ENCODE data around the gene CSRNP3.
"Not testable (repeated sequence)": the region's sequence is repeated elsewhere in the genome, so short reads cannot be mapped to it uniquely, and the experiment has no call there.

Gene CSRNP3

GRCh38 chr2:165634855-165635254 is 165.4 kb downstream of the CSRNP3 start:
- DNase-seq = no peak
- ATAC-seq = no peak

GRCh38 chr2:165635532-165635931 is 166.0 kb downstream of the CSRNP3 start:
- ATAC-seq (no peak), DNase-seq (no peak)

DNA sequence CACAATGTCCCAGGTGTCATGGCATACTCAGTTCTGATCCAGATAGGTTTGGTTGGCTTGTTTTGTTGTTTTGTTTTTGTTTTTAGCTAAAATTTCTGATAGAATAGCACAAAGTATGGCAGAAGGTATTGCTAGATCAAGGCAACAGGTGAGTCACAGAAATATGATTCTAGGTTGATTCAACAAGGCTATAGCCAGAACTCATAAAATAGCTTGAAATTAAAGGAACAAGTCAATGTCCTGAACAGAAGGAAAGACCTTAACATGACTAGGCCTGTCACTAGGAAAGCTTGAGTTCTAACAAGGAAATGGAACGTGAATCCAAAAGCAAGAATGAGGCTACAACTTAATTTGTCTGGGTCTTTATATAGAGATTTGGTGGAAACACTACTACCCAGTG is 167.5 kb downstream of the CSRNP3 start:
- DNase-seq (no peak), ATAC-seq (no peak)

- no peak for ATAC-seq
- no peak for DNase-seq
Measured at GRCh38 chr2:165637396-165637795, 167.9 kb downstream of the CSRNP3 start.

GRCh38 chr2:165639504-165639903 is 170.0 kb downstream of the CSRNP3 start:
- ATAC-seq = no peak

DNA sequence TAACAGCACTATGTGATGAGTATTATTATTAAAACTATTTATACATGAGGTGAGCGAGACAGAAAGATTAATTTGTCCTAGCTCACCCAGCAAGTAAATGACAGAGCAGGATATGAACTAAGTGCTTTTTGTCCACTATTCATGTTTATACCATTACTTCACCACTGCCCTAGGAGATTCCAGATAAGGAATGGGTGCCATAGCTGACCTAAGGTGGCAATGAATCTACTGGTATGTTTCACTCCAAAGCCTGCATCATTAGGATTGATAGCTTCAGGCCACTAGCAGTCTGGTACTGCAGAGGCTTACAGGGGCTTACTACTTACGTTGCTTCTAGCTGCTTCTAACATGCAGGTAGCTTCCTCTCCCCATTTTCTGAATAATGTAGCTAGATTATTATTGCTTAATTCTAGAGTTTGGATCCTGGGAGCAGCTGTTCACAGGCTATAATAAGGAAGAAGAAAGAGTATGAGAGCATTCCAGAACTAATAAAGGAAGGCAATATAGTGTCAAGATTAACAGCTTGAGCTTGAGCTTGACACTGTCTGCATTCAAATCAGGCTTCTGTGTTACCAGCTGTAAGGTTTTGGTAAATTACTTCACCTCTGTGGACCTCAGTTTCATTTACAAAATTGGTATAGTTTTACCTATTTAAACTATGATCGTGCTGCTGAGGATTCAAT is 170.9 kb downstream of the CSRNP3 start:
- no peak for ATAC-seq

More at GRCh38 chr2:165639504-165639903, 170.0 kb downstream of the CSRNP3 start:
- no peak for DNase-seq

DNA sequence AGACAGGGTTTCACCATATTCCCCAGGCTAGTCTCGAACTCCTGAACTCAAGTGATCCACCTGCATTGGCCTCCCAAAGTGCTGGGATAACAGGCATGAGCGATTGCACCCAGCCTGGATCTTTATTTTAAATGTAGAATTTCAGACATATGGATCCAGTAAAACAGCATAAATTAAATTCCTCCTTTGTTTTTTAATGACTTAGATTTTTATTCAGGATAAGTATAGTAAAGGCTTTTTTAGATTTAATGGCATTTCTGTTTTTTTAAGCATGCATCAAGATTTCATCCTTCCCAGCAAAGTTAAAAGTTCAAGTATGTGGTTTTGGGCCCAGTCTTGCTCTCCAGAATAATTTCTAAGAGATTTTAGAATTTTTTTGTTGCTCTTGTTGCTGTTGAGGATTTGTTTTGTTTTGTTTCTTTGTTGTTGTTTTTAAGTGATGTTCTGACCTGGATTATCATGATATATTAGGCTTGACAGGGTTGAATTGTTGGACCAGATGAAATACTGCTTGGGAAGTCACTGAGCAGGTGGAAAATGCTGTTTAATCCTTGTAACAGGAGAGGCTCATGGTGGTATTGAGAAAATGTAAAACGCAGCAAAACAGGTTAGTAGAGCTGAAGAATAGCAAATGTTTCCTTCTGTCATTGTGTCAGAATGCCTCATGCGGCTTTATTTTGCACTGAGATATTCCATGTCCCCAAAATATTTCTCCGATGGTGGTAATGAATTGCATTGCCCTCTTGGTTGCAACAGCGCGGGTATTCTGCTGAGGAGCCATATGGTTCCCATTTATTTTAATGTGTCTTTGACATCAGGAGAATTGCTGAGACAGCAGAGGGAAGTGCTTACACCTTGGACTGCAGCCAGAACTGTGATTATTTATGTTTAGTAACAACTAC is 176.7 kb downstream of the CSRNP3 start:
- ATAC-seq = no peak
- no peak for DNase-seq

More for the DNA sequence above, 170.9 kb downstream of the CSRNP3 start:
- DNase-seq = no peak

GRCh38 chr2:165647409-165647808 is 177.9 kb downstream of the CSRNP3 start:
- ATAC-seq (no peak), DNase-seq (no peak)

GRCh38 chr2:165648801-165649200 is 179.3 kb downstream of the CSRNP3 start:
- ATAC-seq (no peak), DNase-seq (no peak)

GRCh38 chr2:165651233-165651632 is 181.7 kb downstream of the CSRNP3 start:
- no peak for ATAC-seq
- no peak for DNase-seq

- ATAC-seq (no peak), DNase-seq (no peak)
Measured at GRCh38 chr2:165655661-165656060, 186.2 kb downstream of the CSRNP3 start.

- ATAC-seq (no peak), DNase-seq (no peak)
Measured at GRCh38 chr2:165660361-165660760, 190.9 kb downstream of the CSRNP3 start.

DNA sequence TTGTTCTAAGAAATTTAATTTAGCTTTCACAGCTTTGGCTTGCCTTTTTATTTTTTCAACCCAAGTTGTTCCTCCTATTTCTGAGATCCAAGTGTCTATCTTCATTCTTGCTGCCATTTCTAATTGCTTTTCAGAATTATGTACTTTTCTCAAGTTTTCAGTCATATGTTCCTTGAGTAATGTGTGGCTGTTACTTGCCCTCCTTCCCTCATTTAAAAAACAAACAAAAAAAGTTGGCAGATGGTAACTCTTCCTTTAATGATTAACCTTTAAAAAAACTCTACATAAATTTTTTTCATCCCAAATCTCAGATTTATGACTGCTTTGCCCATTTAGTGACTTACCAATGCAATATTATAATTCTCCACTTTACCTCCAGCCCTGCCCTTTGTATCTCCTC is 193.2 kb downstream of the CSRNP3 start:
- DNase-seq = no peak
- no peak for ATAC-seq

- ATAC-seq (no peak), DNase-seq (no peak)
Measured at GRCh38 chr2:165665614-165666013, 196.1 kb downstream of the CSRNP3 start.

GRCh38 chr2:165666073-165666472 is 196.6 kb downstream of the CSRNP3 start:
- not testable (repeated sequence) for ATAC-seq, DNase-seq

DNA sequence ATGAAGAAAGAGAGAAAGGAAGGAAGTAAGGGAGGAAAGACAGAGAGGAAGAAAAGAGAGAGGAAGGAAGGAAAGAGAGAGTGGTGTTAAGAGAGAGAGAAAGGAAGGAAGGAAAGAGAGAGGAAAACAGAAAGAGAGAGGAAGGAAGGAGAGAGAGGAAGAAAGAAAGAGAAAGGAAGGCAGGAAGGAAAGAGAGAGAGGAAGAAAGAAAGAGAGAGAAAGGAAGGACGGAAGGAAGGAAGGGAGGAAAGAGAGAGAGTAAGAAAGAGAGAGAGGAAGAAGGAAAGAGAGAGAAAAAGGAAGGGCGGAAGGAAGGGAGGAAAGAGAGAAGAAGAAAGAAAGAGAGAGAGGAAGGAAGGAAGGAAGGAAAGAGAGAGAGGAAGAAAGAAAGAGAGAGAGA is 197.1 kb downstream of the CSRNP3 start:
- DNase-seq = no peak
- ATAC-seq = no peak

- ATAC-seq = no peak
- no peak for DNase-seq
Measured at GRCh38 chr2:165667375-165667774, 197.9 kb downstream of the CSRNP3 start.

DNA sequence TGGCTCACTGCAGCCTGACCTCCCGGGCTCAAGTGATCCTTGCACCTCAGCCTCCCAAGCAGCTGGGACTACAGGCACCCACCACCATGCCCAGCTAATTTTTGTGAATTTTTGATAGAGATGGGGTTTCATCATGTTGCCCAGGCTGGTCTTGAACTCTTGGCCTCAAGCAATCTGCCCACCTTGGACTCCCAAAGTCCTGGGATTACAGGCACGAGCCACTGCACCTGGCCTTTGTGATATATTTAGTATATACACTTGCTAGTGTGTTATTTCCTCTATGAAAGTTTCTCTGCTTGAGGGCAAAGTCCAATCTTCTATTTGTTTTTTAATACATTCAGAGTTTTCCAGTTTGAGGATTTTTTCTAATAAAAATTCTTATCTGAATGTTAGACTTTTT is 205.3 kb downstream of the CSRNP3 start:
- no peak for ATAC-seq
- no peak for DNase-seq

- ATAC-seq (no peak), DNase-seq (no peak)
Measured at GRCh38 chr2:165675551-165675968, 206.1 kb downstream of the CSRNP3 start.

- ATAC-seq = no peak
- no peak for DNase-seq
Measured at GRCh38 chr2:165678882-165679281, 209.4 kb downstream of the CSRNP3 start.

DNA sequence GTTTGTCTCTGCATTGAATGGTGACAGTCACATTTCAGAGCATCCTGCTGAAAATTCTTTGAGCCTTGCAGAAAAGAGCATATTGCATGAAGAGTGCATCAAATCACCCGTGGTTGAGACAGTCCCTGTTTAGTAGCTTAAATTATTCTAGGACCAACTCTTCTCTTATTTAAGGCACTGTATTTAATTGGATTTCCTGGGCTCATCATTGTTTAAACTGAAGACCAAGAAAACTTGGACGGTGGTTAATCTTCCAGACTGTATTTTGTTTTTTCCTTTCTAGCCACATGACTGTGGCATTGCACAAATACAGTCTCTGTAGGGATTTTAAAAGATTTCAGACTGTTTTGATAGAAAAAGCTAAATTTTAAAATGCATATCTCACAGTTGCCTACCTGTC is 210.1 kb downstream of the CSRNP3 start:
- no peak for ATAC-seq
- no peak for DNase-seq

DNA sequence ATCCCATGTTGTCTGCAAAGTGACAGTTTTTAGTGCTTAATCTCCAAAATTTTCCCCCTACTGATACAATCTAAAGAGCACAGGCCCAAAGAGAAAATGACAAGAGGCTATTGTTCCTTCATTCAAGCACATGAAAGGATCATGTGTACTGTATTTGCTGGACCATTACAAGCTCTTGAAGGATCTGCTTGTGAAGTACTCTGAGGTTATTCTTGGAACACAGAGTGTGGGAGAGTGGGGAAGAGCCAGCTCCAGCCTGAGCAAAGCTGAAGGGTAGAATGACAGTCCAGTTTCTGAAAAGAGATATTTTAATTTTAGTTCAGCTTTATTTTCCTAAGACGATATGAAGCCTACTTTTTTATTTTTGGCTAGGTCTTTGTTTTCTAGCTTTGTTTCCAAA is 212.3 kb downstream of the CSRNP3 start:
- DNase-seq = no peak
- ATAC-seq = no peak

- DNase-seq (no peak), ATAC-seq (no peak)
Measured at GRCh38 chr2:165682546-165682945, 213.0 kb downstream of the CSRNP3 start.

Measured in stimulated activated naive CD8-positive, alpha-beta T cell treated with anti-CD3 and anti-CD28 coated beads, Interleukin-15, Interleukin-2, amounts not matched to agents 100 U/mL and 50 U/mL, for 24 hours (primary cell).